GM12878 (cell line): Measurements from ENCODE around the gene SYPL2. TPM values are rescaled to one million over a fixed set of nuclear protein-coding genes. Genes with fewer than 3 reads are reported as not detected.
A peak's percentile ranks its signal among the peaks of the same experiment; 100 is the strongest.

Experiments used
- ATF7 ChIP-seq: fragments of 450-650 bp; IDR thresholded peaks from 2 replicates; pipeline ENCODE4 v1.6.1; 2016; ENCODE audit warnings: low read depth, mild to moderate bottlenecking
- BCLAF1 ChIP-seq: fragments of 450-650 bp; IDR thresholded peaks from 2 replicates; pipeline ENCODE4 v1.6.1; 2017; ENCODE audit warnings: antibody characterized with exemption, mild to moderate bottlenecking, moderate library complexity
- ELK1 ChIP-seq: IDR thresholded peaks from 2 replicates; pipeline ENCODE4 v1.6.1; 2012; ENCODE audit warnings: low read depth, low read length, improper control_type of control experiment
- EP300 ChIP-seq, 2 experiments: fragments of 150-350 bp in 1 of 2; IDR thresholded peaks; 2 replicates each; pipeline ENCODE4 v1.6.1; 2011 to 2012; ENCODE audit warnings: low read depth in 2 of 2, low read length in 2 of 2, borderline replicate concordance in 1 of 2, improper control_type of control experiment in 1 of 2, inconsistent platforms in 1 of 2; ENCODE audit not compliant: control insufficient read depth in 1 of 2
- FOS ChIP-seq: IDR thresholded peaks from 3 replicates; pipeline ENCODE4 v1.6.1; 2011; ENCODE audit warnings: borderline replicate concordance; ENCODE audit not compliant: insufficient read length; ENCODE audit errors: extremely low read depth
- HCFC1 ChIP-seq: fragments of 150-350 bp; IDR thresholded peaks from 2 replicates; pipeline ENCODE4 v1.6.1; 2014; ENCODE audit warnings: low read length
- IKZF1 ChIP-seq: fragments of 450-650 bp; conservative IDR thresholded peaks from 2 replicates; pipeline ENCODE4 v1.6.1; 2017; ENCODE audit warnings: antibody characterized with exemption, mild to moderate bottlenecking
- LARP7 ChIP-seq: fragments of 450-650 bp; IDR thresholded peaks from 2 replicates; pipeline ENCODE4 v1.6.1; 2017; ENCODE audit warnings: mild to moderate bottlenecking
- MTA2 ChIP-seq: fragments of 450-650 bp; IDR thresholded peaks from 2 replicates; pipeline ENCODE4 v1.6.1; 2016; ENCODE audit warnings: low read depth, mild to moderate bottlenecking, moderate library complexity
- MTA3 ChIP-seq: IDR thresholded peaks from 2 replicates; pipeline ENCODE4 v1.6.1; 2012; ENCODE audit warnings: low read length, inconsistent platforms, borderline replicate concordance
- MYB ChIP-seq: fragments of 150-350 bp; IDR thresholded peaks from 2 replicates; pipeline ENCODE4 v1.6.1; 2014; ENCODE audit warnings: mild to moderate bottlenecking, low read depth, low read length, borderline replicate concordance
- NBN ChIP-seq: fragments of 450-650 bp; IDR thresholded peaks from 2 replicates; pipeline ENCODE4 v1.6.1; 2016
- NFIC ChIP-seq: IDR thresholded peaks from 2 replicates; pipeline ENCODE4 v1.6.1; 2012; ENCODE audit warnings: low read depth, mild to moderate bottlenecking, inconsistent platforms, low read length, moderate library complexity
- NRF1 ChIP-seq: conservative IDR thresholded peaks from 2 replicates; pipeline ENCODE4 v1.6.1; 2011; ENCODE audit warnings: mild to moderate bottlenecking, low read depth, low read length, improper control_type of control experiment
- POLR2AphosphoS5 ChIP-seq: IDR thresholded peaks from 2 replicates; pipeline ENCODE4 v1.6.1; 2011; ENCODE audit warnings: mild to moderate bottlenecking, low read length, inconsistent platforms
- SMAD1 ChIP-seq: fragments of 450-650 bp; IDR thresholded peaks from 2 replicates; pipeline ENCODE4 v1.6.1; 2018; ENCODE audit warnings: mild to moderate bottlenecking, low read depth; ENCODE audit not compliant: partially characterized antibody
- SRF ChIP-seq, 2 experiments: IDR thresholded peaks; 2 replicates each; pipeline ENCODE4 v1.6.1; 2011; ENCODE audit warnings: low read depth in 2 of 2, low read length in 2 of 2, mild to moderate bottlenecking in 1 of 2, moderate library complexity in 1 of 2
- USF2 ChIP-seq: IDR thresholded peaks from 2 replicates; pipeline ENCODE4 v1.6.1; 2011; ENCODE audit warnings: low read depth, low read length, improper control_type of control experiment, borderline replicate concordance
- polyA plus RNA-seq, 11 experiments: library from polyadenylated mRNA; depleted of rRNA in 4 of 11; unstranded in 6 of 11; stranded (reverse) in 5 of 11; fragments of >200 nt; fragmentation: Nextera tagmentation in 4 of 11; fragmentation: Illumina TruSeq in 1 of 11; extraction: Ambion mirVana in 4 of 11; extraction: Trizol in 1 of 11; gene quantifications; 1 replicate in 1 of 11; 2 replicates in 10 of 11; pipeline versions ENCODE4 v1.2.1 to v1.2.3, GENCODE V29; 2011 to 2016; ENCODE audit warnings: inconsistent platforms in 2 of 11, missing spikeins in 2 of 11, low read depth in 1 of 11
- total RNA-seq, 4 experiments: library from RNA; depleted of rRNA in 3 of 4; stranded (reverse); fragments of >200 nt in 3 of 4; fragmentation: Illumina TruSeq in 1 of 4; extraction: Trizol in 1 of 4; gene quantifications; 2 replicates each; pipeline versions ENCODE4 v1.2.1 to v1.2.3, GENCODE V29; 2013 to 2021
- TF ChIP-seq, protein P1 (sequence below): fragments of 450-650 bp; IDR thresholded peaks from 2 replicates; pipeline ENCODE4 v1.6.1; 2018; ENCODE audit warnings: borderline replicate concordance, mild to moderate bottlenecking; ENCODE audit not compliant: partially characterized antibody

Gene SYPL2
- total and polyA plus RNA-seq, 10 of the 15 experiments (the other 5 are each of a cell fraction or from before 2014, with no cell fraction given): 0.04 to 0.11 (median 0.06) TPM; not detected in 3

- no peak for TF ChIP-seq MTA2
- no peak for TF ChIP-seq USF2
- peak; percentile 93; the same call in 1 of the 2 replicates for TF ChIP-seq NBN
- no peak for TF ChIP-seq NRF1
- TF ChIP-seq MYB: no peak
- TF ChIP-seq NFIC: no peak
- peak; percentile 92 for TF ChIP-seq POLR2AphosphoS5
- TF ChIP-seq BCLAF1: no peak
- TF ChIP-seq, protein P1, sequence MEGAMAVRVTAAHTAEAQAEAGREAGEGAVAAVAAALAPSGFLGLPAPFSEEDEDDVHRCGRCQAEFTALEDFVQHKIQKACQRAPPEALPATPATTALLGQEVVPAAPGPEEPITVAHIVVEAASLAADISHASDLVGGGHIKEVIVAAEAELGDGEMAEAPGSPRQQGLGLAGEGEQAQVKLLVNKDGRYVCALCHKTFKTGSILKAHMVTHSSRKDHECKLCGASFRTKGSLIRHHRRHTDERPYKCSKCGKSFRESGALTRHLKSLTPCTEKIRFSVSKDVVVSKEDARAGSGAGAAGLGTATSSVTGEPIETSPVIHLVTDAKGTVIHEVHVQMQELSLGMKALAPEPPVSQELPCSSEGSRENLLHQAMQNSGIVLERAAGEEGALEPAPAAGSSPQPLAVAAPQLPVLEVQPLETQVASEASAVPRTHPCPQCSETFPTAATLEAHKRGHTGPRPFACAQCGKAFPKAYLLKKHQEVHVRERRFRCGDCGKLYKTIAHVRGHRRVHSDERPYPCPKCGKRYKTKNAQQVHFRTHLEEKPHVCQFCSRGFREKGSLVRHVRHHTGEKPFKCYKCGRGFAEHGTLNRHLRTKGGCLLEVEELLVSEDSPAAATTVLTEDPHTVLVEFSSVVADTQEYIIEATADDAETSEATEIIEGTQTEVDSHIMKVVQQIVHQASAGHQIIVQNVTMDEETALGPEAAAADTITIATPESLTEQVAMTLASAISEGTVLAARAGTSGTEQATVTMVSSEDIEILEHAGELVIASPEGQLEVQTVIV: peak; percentile 94
- no peak for TF ChIP-seq ELK1
- no peak for TF ChIP-seq MTA3
- TF ChIP-seq EP300 (IDR thresholded peaks at IDR 0.05; ENCODE audit: borderline replicate concordance in 1 of 2, control insufficient read depth in 1 of 2, low read depth in 2 of 2, low read length in 2 of 2): 0 out of 4 replicates have a peak, but pooled peaks of 1 of the 2 experiments have one; percentile 14
- peak; percentile 41; the same call in 1 of the 2 replicates for TF ChIP-seq ATF7
- TF ChIP-seq FOS: no peak
- TF ChIP-seq SRF (IDR thresholded peaks at IDR 0.05; ENCODE audit: low read depth in 2 of 2, low read length in 2 of 2): no peak
- TF ChIP-seq LARP7: peak; percentile 84
- TF ChIP-seq HCFC1: peak; percentile 50; the same call in 1 of the 2 replicates
- TF ChIP-seq IKZF1: peak; percentile 79
- TF ChIP-seq SMAD1: no peak
Observed at GRCh38 chr1:109493805-109494539, 27.6 kb downstream of the SYPL2 start, which contains the start of gene CYB561D1 (continued).
